Measurements from ENCODE around the gene STARD7.
A peak's percentile ranks its signal among the peaks of the same experiment; 100 is the strongest.

The STARD7 gene

DNA sequence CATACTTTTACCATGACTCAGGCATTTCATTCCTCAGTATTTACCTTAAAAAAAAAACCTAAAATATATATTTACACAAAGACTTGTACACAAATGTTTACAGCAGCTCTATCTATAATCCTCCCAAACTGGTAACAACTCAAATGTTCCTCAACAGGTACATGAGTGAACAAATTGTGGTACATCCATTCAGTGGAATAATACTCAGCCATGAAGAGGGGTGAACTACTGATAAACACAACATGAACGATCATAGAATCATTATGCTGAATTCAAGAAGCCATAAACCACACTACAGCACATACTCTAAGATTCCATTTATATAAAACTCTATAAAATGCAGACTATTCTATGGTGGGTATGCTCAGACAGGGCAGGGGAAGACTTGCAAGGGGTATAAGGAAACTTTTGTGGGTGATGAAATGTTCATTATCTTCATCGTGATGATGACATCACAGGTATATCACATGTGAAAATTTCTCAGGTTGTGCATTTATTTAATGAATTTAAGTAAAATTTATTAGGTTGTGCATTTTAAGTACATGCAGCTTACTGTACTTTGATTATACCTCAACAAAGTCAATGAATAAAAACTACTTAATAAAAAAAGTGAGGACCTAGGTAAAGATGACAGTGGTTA, 38.6 kb downstream of the STARD7 start:
- peaks cover 3% of the 10 kb centered on the region; the same call in 1 of the 2 replicates for H3K9me3 ChIP-seq (ENCODE audit: control insufficient read depth, insufficient read depth, low read length)
- H4K20me1 ChIP-seq (ENCODE audit: control insufficient read depth, insufficient read depth, low read depth, low read length) = no peaks in the 10 kb centered on the region
- no peaks in the 10 kb centered on the region for H3K79me2 ChIP-seq (ENCODE audit: control insufficient read depth, low read length)
- H3K36me3 ChIP-seq (ENCODE audit: control insufficient read depth, low read length) = no peaks in the 10 kb centered on the region
- TF ChIP-seq, protein P1, sequence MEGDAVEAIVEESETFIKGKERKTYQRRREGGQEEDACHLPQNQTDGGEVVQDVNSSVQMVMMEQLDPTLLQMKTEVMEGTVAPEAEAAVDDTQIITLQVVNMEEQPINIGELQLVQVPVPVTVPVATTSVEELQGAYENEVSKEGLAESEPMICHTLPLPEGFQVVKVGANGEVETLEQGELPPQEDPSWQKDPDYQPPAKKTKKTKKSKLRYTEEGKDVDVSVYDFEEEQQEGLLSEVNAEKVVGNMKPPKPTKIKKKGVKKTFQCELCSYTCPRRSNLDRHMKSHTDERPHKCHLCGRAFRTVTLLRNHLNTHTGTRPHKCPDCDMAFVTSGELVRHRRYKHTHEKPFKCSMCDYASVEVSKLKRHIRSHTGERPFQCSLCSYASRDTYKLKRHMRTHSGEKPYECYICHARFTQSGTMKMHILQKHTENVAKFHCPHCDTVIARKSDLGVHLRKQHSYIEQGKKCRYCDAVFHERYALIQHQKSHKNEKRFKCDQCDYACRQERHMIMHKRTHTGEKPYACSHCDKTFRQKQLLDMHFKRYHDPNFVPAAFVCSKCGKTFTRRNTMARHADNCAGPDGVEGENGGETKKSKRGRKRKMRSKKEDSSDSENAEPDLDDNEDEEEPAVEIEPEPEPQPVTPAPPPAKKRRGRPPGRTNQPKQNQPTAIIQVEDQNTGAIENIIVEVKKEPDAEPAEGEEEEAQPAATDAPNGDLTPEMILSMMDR (IDR thresholded peaks at IDR 0.05; ENCODE audit: low read depth, low read length, poor library complexity, severe bottlenecking) = no peak
- no peak for TF ChIP-seq EZH2phosphoT487 (IDR thresholded peaks at IDR 0.05; ENCODE audit: borderline replicate concordance, low read length)
- H3K9me2 ChIP-seq (replicated peaks; ENCODE audit: control insufficient read depth, low read length) = no peaks in the 10 kb centered on the region
- no peak overlapping the region for H3K27ac ChIP-seq (ENCODE audit: low read depth, low read length)
- H3K4me1 ChIP-seq (ENCODE audit: control insufficient read depth, low read length) = peaks cover 37% of the 10 kb centered on the region
- H3K4me3 ChIP-seq (ENCODE audit: low read length) = no peak overlapping the region
- no peaks in the 10 kb centered on the region for H3F3A ChIP-seq (ENCODE audit: control insufficient read depth, insufficient read depth)
- H3K27me3 ChIP-seq (ENCODE audit: control insufficient read depth, low read length) = no peaks in the 10 kb centered on the region
- H3K4me2 ChIP-seq (ENCODE audit: low read length) = no peak overlapping the region

DNA sequence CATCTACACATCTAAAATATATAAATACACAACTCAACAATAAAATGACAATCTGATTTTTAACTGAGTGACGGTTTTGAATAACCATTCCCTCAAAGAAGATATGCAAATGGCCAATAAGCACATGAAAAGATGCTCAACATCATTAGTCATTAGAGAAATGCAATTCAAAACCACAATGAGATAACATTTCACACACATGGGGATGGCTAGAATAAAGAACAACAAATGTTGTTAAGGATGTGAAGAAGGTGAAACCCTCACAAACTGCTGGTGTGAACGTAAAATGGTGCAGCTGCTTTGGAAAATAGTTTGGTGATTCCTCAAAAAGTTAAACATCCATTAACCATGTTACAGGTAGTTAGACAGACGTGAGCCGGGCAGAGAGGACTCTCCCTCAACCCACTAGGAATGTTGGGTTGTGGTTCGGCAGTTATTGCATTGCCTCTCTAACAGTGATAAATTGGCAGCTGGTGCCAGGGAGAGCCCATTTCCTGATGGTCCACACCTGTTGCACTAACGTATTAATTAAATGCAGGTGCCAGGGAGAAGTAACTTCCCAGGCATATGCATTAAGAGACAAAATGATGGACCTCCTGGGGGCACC, 41.1 kb downstream of the STARD7 start:
- Histone ChIP-seq H3K4me1 (ENCODE audit: control insufficient read depth, low read length) (peaks cover 52% of the 10 kb centered on the region), H4K20me1 (ENCODE audit: control insufficient read depth, insufficient read depth, low read depth, low read length) (no peaks in the 10 kb centered on the region), H3K9me3 (ENCODE audit: control insufficient read depth, insufficient read depth, low read length) (peaks cover 3% of the 10 kb centered on the region; the same call in 1 of the 2 replicates), H3F3A (ENCODE audit: control insufficient read depth, insufficient read depth) (peaks cover 15% of the 10 kb centered on the region), H3K27me3 (ENCODE audit: control insufficient read depth, low read length) (no peaks in the 10 kb centered on the region), H3K9me2 (replicated peaks; ENCODE audit: control insufficient read depth, low read length) (no peaks in the 10 kb centered on the region), H3K4me3 (ENCODE audit: low read length) (no peak overlapping the region), H3K79me2 (ENCODE audit: control insufficient read depth, low read length) (no peaks in the 10 kb centered on the region), H3K4me2 (ENCODE audit: low read length) (no peak overlapping the region), H3K36me3 (ENCODE audit: control insufficient read depth, low read length) (peaks cover 4% of the 10 kb centered on the region), H3K27ac (ENCODE audit: low read depth, low read length) (no peak overlapping the region)
- TF ChIP-seq EZH2phosphoT487 (IDR thresholded peaks at IDR 0.05; ENCODE audit: borderline replicate concordance, low read length) = no peak
- TF ChIP-seq, protein P1 (IDR thresholded peaks at IDR 0.05; ENCODE audit: low read depth, low read length, poor library complexity, severe bottlenecking) = no peak

DNA sequence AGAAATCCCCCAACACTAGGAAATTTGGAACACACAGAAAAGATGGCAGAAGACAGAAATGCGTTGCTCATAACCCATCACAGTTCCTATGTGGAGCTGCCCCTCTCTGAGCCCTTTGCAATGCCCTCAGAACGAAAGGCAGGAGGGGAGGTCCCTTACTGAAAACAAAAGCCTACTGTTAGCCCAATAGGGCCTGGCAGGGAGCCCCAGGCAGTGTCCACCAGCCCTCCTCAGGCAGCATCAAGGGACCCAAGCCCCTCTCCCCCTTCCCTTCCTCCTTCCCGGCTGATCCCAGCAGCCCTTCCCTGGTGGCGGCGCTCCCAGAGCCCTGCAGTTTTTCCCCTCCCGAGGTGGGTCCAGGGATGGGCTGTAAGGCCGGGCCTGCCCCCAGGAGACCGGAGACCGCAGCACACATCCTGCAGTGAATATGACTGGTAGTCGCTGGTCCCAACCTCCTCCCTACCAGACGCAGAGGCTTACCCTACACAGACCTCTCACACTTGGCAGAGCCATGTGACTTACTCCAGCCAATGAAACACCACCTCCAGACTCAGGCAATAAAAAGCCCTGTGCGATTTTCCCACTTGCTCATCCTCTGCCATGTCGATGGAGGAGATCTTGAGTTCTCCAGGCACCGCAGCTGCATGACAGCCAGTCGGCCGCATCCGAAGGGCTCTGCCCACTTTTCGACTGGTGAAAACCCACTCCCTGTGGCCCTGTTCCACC, 44.0 kb downstream of the STARD7 start:
- Histone ChIP-seq H3K27ac (ENCODE audit: low read depth, low read length) (peak overlapping the region; percentile 94), H3K79me2 (ENCODE audit: control insufficient read depth, low read length) (no peaks in the 10 kb centered on the region), H3K27me3 (ENCODE audit: control insufficient read depth, low read length) (no peaks in the 10 kb centered on the region), H3F3A (ENCODE audit: control insufficient read depth, insufficient read depth) (peaks cover 31% of the 10 kb centered on the region), H3K9me3 (ENCODE audit: control insufficient read depth, insufficient read depth, low read length) (no peaks in the 10 kb centered on the region), H3K36me3 (ENCODE audit: control insufficient read depth, low read length) (peaks cover 4% of the 10 kb centered on the region), H3K4me3 (ENCODE audit: low read length) (peak overlapping the region; percentile 63), H3K9me2 (replicated peaks; ENCODE audit: control insufficient read depth, low read length) (no peaks in the 10 kb centered on the region), H3K4me2 (ENCODE audit: low read length) (peak overlapping the region; percentile 90), H3K4me1 (ENCODE audit: control insufficient read depth, low read length) (peaks cover 67% of the 10 kb centered on the region), H4K20me1 (ENCODE audit: control insufficient read depth, insufficient read depth, low read depth, low read length) (no peaks in the 10 kb centered on the region)
- TF ChIP-seq, protein P1 (IDR thresholded peaks at IDR 0.05; ENCODE audit: low read depth, low read length, poor library complexity, severe bottlenecking) = no peak
- TF ChIP-seq EZH2phosphoT487 (IDR thresholded peaks at IDR 0.05; ENCODE audit: borderline replicate concordance, low read length) = no peak
